IMR-90 (cell line): ENCODE measurements around the gene CNDP2. TPM values are rescaled to one million over a fixed set of nuclear protein-coding genes. Genes with fewer than 3 reads are reported as not detected.

Experiments used
- ATAC-seq: fragments of 200-7000 bp; cut with Tn5 transposase; 2 replicates; pipeline ENCODE4 v1.9.1; 2020; ENCODE audit warnings: low read depth, mild to moderate bottlenecking, moderate library complexity
- BruUV-seq: library from RNA; stranded (reverse); fragments of 400-500 nt; replicated peaks from 2 replicates; lab custom pipeline; 2021; lab: Mats Ljungman, UMichigan
- CTCF ChIA-PET: fragments of 300-600 bp; formaldehyde crosslinking; extraction: SDS; loops from one replicate; lab custom pipeline; 2021; ENCODE audit warnings: antibody characterized with exemption; lab: Yijun Ruan, JAX
- POLR2A ChIA-PET: fragments of 300-600 bp; sonication (Branson Sonifier 250); formaldehyde crosslinking; loops from one replicate; lab custom pipeline; 2022; ENCODE audit warnings: antibody characterized with exemption; ENCODE audit not compliant: unreplicated experiment; lab: Charles Lee
- DNase-seq: peaks from one replicate; pipeline ENCODE4 v3.0.0; 2013
- H2AFZ ChIP-seq: replicated peaks from 2 replicates; pipeline ENCODE3; 2013; ENCODE audit warnings: low read length, mild to moderate bottlenecking; ENCODE audit not compliant: poor library complexity
- H2AK5ac ChIP-seq: 2 replicates; pipeline ENCODE4 v1.6.1; 2013; ENCODE audit warnings: low read depth, low read length, inconsistent platforms
- H2AK9ac ChIP-seq: replicated peaks from 2 replicates; pipeline ENCODE3; 2013; ENCODE audit warnings: mild to moderate bottlenecking, low read depth, low read length, moderate library complexity; ENCODE audit not compliant: poor library complexity
- H2BK120ac ChIP-seq: 2 replicates; pipeline ENCODE4 v1.6.1; 2013; ENCODE audit warnings: low read depth, low read length, inconsistent platforms
- H2BK15ac ChIP-seq: 3 replicates; pipeline ENCODE4 v1.6.1; 2013; ENCODE audit warnings: low read depth, low read length, inconsistent platforms
- H2BK20ac ChIP-seq: 2 replicates; pipeline ENCODE4 v1.6.1; 2013; ENCODE audit warnings: low read depth, mild to moderate bottlenecking, inconsistent platforms, low read length, moderate library complexity
- H2BK5ac ChIP-seq: 2 replicates; pipeline ENCODE4 v1.6.1; 2013; ENCODE audit warnings: mild to moderate bottlenecking, low read depth, low read length, inconsistent platforms; ENCODE audit not compliant: poor library complexity, severe bottlenecking
- H3K14ac ChIP-seq: replicated peaks from 2 replicates; pipeline ENCODE4 v1.6.1; 2013; ENCODE audit warnings: low read depth, low read length, inconsistent platforms
- H3K18ac ChIP-seq: 2 replicates; pipeline ENCODE4 v1.6.1; 2013; ENCODE audit warnings: low read depth, low read length, control low read depth
- H3K23ac ChIP-seq: 2 replicates; pipeline ENCODE4 v1.6.1; 2013; ENCODE audit warnings: low read depth, low read length, inconsistent platforms
- H3K27ac ChIP-seq: 2 replicates; pipeline ENCODE4 v1.5.1; 2013; ENCODE audit warnings: mild to moderate bottlenecking, control low read depth, low read length; ENCODE audit not compliant: insufficient read depth
- H3K27me3 ChIP-seq: 2 replicates; pipeline ENCODE4 v1.6.1; 2013; ENCODE audit warnings: low read length; ENCODE audit not compliant: control insufficient read depth, insufficient read depth
- H3K36me3 ChIP-seq: 2 replicates; pipeline ENCODE4 v1.6.1; 2013; ENCODE audit warnings: low read length, mixed read lengths; ENCODE audit not compliant: control insufficient read depth, insufficient read depth
- H3K4ac ChIP-seq: 2 replicates; pipeline ENCODE4 v1.6.1; 2013; ENCODE audit warnings: low read depth, low read length, inconsistent platforms
- H3K4me1 ChIP-seq: 2 replicates; pipeline ENCODE4 v1.6.1; 2013; ENCODE audit warnings: low read length, mixed read lengths; ENCODE audit not compliant: control insufficient read depth, insufficient read depth
- H3K4me2 ChIP-seq: 2 replicates; pipeline ENCODE4 v1.6.1; 2013; ENCODE audit warnings: low read depth, mild to moderate bottlenecking, control low read depth, low read length, moderate library complexity
- H3K4me3 ChIP-seq: 2 replicates; pipeline ENCODE4 v1.5.1; 2013; ENCODE audit warnings: low read depth, mild to moderate bottlenecking, control low read depth, low read length, moderate library complexity; ENCODE audit not compliant: insufficient read depth
- H3K56ac ChIP-seq: 2 replicates; pipeline ENCODE4 v1.6.1; 2013; ENCODE audit warnings: low read length, inconsistent platforms; ENCODE audit not compliant: insufficient read depth; ENCODE audit errors: extremely low read depth
- H3K79me1 ChIP-seq, 2 experiments: 2 replicates each; pipeline ENCODE4 v1.6.1; 2013; ENCODE audit warnings: low read length in 2 of 2, inconsistent platforms in 1 of 2, low read depth in 1 of 2
- H3K9ac ChIP-seq: 2 replicates; pipeline ENCODE4 v1.6.1; 2013; ENCODE audit warnings: low read depth, low read length, control low read depth
- H3K9me1 ChIP-seq: 2 replicates; pipeline ENCODE4 v1.6.1; 2013; ENCODE audit warnings: low read length, inconsistent platforms; ENCODE audit not compliant: insufficient read depth
- H3K9me3 ChIP-seq: 2 replicates; pipeline ENCODE4 v1.6.1; 2013; ENCODE audit warnings: low read length; ENCODE audit not compliant: control insufficient read depth, insufficient read depth
- H4K20me1 ChIP-seq: 2 replicates; pipeline ENCODE4 v1.6.1; 2013; ENCODE audit warnings: low read length, inconsistent platforms; ENCODE audit not compliant: insufficient read depth
- H4K5ac ChIP-seq: 2 replicates; pipeline ENCODE4 v1.6.1; 2013; ENCODE audit warnings: mild to moderate bottlenecking, low read depth, low read length, control low read depth
- H4K8ac ChIP-seq, 2 experiments: 2 replicates each; pipeline ENCODE4 v1.6.1; 2013; ENCODE audit warnings: low read depth in 2 of 2, low read length in 2 of 2, control low read depth in 1 of 2, inconsistent platforms in 1 of 2
- H4K91ac ChIP-seq: 2 replicates; pipeline ENCODE4 v1.6.1; 2013; ENCODE audit warnings: low read depth, low read length, inconsistent platforms; ENCODE audit not compliant: insufficient read depth
- CEBPB ChIP-seq: IDR thresholded peaks from 2 replicates; pipeline ENCODE4 v1.6.1; 2012; ENCODE audit warnings: low read depth, low read length, improper control_type of control experiment
- MAFK ChIP-seq: IDR thresholded peaks from 2 replicates; pipeline ENCODE4 v1.6.1; 2012; ENCODE audit warnings: low read depth, low read length, improper control_type of control experiment
- RFX5 ChIP-seq: IDR thresholded peaks from 2 replicates; pipeline ENCODE4 v1.8.0; 2012; ENCODE audit warnings: low read depth, mild to moderate bottlenecking, low read length, moderate library complexity
- WGBS, 2 experiments: methylation state at CpG; one replicate each; pipeline versions ENCODE4 v1.1.5 to v1.1.7; 2013; ENCODE audit warnings: missing lambda C conversion rate in 2 of 2; ENCODE audit not compliant: insufficient read length in 1 of 2; ENCODE audit errors: extremely low coverage in 2 of 2; 5-methylcytosine and 5-hydroxymethylcytosine counted together
- dilution Hi-C: fragments of 300-500 bp; cut with HindIII; formaldehyde crosslinking; loops from one replicate; pipeline ENCODE4 v1.14.3; 2018; ENCODE audit warnings: low sequenced_read_pairs; ENCODE audit not compliant: unreplicated experiment
- in situ Hi-C: fragments of 300-500 bp; cut with MboI; formaldehyde crosslinking; loops from 3 replicates; pipeline ENCODE4 v1.14.3; 2019; ENCODE audit warnings: low sequenced_read_pairs, inconsistent platforms, mixed read lengths
- intact Hi-C: fragments of 100-400 bp; cut with micrococcal nuclease; formaldehyde crosslinking; loops from 2 replicates; pipeline ENCODE4 v1.10.0; 2022
- polyA plus RNA-seq, 3 experiments: library from polyadenylated mRNA; depleted of rRNA; stranded (reverse); fragments of >200 nt; gene quantifications; 2 replicates each; pipeline ENCODE4 v1.2.3, GENCODE V29; 2012; ENCODE audit warnings: low replicate concordance in 1 of 3
- total RNA-seq: library from RNA; depleted of rRNA; stranded (reverse); fragments of >200 nt; gene quantifications from 2 replicates; pipeline ENCODE4 v1.2.3, GENCODE V29; 2012

CNDP2 gene
- total and polyA plus RNA-seq, 2 of the 4 experiments (the other 2 are of a cell fraction) = 52.0 to 67.9 TPM

GRCh38 chr18:74457043-74457724 lies 39.0 kb upstream of the CNDP2 start, which contains the start of gene DIPK1C:
TSS of gene DIPK1C (minus strand) at chr18:74457308. CDS start at chr18:74457259, 49 bp downstream.
- no peak within 1 kb of the TSS for H3K14ac ChIP-seq
- H3K9ac ChIP-seq = no peak within 1 kb of the TSS
- H3K9me3 ChIP-seq = no peaks in the 10 kb centered on the region
- no peak within 1 kb of the TSS for H4K91ac ChIP-seq
- no peak within 1 kb of the TSS for H3K18ac ChIP-seq
- H2BK20ac ChIP-seq = no peak within 1 kb of the TSS
- H2AFZ ChIP-seq = no peak within 1 kb of the TSS
- no peaks in the 10 kb centered on the region for H4K20me1 ChIP-seq
- no peaks in the 10 kb centered on the region for H3K9me1 ChIP-seq
- intact Hi-C loops (no loop called here), dilution Hi-C loops (no loop called here), in situ Hi-C loops (no loop called here)
- no peaks in the 10 kb centered on the region for H3K79me1 ChIP-seq
- H3K4me1 ChIP-seq = no peaks in the 10 kb centered on the region
- BruUV-seq = no TSS peak
- POLR2A ChIA-PET = no interaction called here
- H2BK15ac ChIP-seq = no peak within 1 kb of the TSS
- no peak within 1 kb of the TSS for H3K23ac ChIP-seq
- H3K27me3 ChIP-seq = peaks cover 59% of the 10 kb centered on the region
- WGBS, 2 experiments = 0% methylated on average over 3 of the region's 76 CpGs; no CpG with 5 or more reads in 1 of the 2 experiments
- H3K36me3 ChIP-seq = no peaks in the 10 kb centered on the region
- H3K4me2 ChIP-seq = no peak within 1 kb of the TSS
- ATAC-seq (no peak; the same call in 1 of the 2 replicates), DNase-seq (no peak)
- H3K56ac ChIP-seq = no peak within 1 kb of the TSS
- H2BK5ac ChIP-seq = no peak within 1 kb of the TSS
- no peak within 1 kb of the TSS for H3K4ac ChIP-seq
- H4K5ac ChIP-seq = no peak within 1 kb of the TSS
- H3K27ac ChIP-seq = no peak within 1 kb of the TSS
- H2AK9ac ChIP-seq = no peak within 1 kb of the TSS
- H2BK120ac ChIP-seq = no peak within 1 kb of the TSS
- H4K8ac ChIP-seq = no peak within 1 kb of the TSS
- no peak within 1 kb of the TSS for H2AK5ac ChIP-seq
- no peak within 1 kb of the TSS for H3K4me3 ChIP-seq
- TF ChIP-seq RFX5 (no peak), CEBPB (no peak), MAFK (no peak)
- CTCF ChIA-PET = no interaction called here
